Osteocyte (in vitro differentiated cells): Measurements from ENCODE around the gene XPA. TPM values are rescaled to one million over a fixed set of nuclear protein-coding genes. Genes with fewer than 3 reads are reported as not detected.

ENCODE experiments used
- DNase-seq: peaks from one replicate; pipeline ENCODE4 v3.0.0; 2021; ENCODE audit warnings: mixed read lengths; ENCODE audit not compliant: unreplicated experiment; ENCODE audit errors: extremely low spot score
- H3K27ac Mint-ChIP-seq: one replicate; pipeline ENCODE4 v1.8.0; 2021; ENCODE audit warnings: mild to moderate bottlenecking, mixed read lengths; ENCODE audit not compliant: unreplicated experiment
- H3K27me3 Mint-ChIP-seq: one replicate; pipeline ENCODE4 v1.8.0; 2021; ENCODE audit warnings: mixed read lengths; ENCODE audit not compliant: unreplicated experiment
- H3K36me3 Mint-ChIP-seq: one replicate; pipeline ENCODE4 v1.8.0; 2021; ENCODE audit warnings: mixed read lengths; ENCODE audit not compliant: unreplicated experiment
- H3K4me1 Mint-ChIP-seq: one replicate; pipeline ENCODE4 v1.8.0; 2021; ENCODE audit warnings: mixed read lengths; ENCODE audit not compliant: unreplicated experiment
- H3K4me3 Mint-ChIP-seq: one replicate; pipeline ENCODE4 v1.8.0; 2021; ENCODE audit warnings: mild to moderate bottlenecking, moderate library complexity, mixed read lengths; ENCODE audit not compliant: unreplicated experiment
- H3K9me3 Mint-ChIP-seq: one replicate; pipeline ENCODE4 v1.8.0; 2021; ENCODE audit warnings: mixed read lengths; ENCODE audit not compliant: unreplicated experiment
- total RNA-seq: library from RNA; stranded (reverse); gene quantifications from 2 replicates; pipeline ENCODE4 v1.2.1, GENCODE V29; 2021
- TF ChIP-seq, protein P1 (sequence below): fragments of 200-600 bp; sonication (generic); IDR thresholded peaks from 2 replicates; pipeline ENCODE4 v1.5.0; 2021; ENCODE audit warnings: antibody characterized with exemption, mild to moderate bottlenecking, moderate library complexity

XPA gene
- total RNA-seq, 1 donor from 2014 or later = 10.1 TPM

DNA sequence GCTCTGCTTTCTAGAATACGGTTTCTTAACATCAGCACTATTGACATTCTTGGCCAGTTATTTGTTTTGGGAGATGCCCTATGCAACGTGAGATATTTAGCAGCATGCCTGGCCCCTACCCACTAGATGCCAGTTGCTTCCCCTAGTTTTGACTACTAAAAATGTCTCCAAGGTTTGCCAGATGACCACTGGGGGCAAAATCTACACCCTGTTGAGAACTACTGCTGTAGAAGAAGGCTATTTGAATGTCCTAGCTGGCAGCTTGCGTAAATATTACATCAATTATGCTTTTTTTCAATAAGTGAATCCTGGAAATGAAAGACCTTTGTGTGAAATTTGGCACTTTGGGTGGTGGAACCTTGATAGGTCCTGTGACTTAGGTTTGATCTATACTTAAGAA is 58.5 kb downstream of the XPA start:
- no peak for DNase-seq
- H3K36me3 Mint-ChIP-seq = peaks cover 13% of the 10 kb centered on the region
- H3K27ac Mint-ChIP-seq = peak overlapping the region; percentile 52
- no peaks in the 10 kb centered on the region for H3K27me3 Mint-ChIP-seq
- no peaks in the 10 kb centered on the region for H3K9me3 Mint-ChIP-seq
- H3K4me1 Mint-ChIP-seq = peaks cover 39% of the 10 kb centered on the region
- H3K4me3 Mint-ChIP-seq = no peak overlapping the region
- TF ChIP-seq, protein P1, sequence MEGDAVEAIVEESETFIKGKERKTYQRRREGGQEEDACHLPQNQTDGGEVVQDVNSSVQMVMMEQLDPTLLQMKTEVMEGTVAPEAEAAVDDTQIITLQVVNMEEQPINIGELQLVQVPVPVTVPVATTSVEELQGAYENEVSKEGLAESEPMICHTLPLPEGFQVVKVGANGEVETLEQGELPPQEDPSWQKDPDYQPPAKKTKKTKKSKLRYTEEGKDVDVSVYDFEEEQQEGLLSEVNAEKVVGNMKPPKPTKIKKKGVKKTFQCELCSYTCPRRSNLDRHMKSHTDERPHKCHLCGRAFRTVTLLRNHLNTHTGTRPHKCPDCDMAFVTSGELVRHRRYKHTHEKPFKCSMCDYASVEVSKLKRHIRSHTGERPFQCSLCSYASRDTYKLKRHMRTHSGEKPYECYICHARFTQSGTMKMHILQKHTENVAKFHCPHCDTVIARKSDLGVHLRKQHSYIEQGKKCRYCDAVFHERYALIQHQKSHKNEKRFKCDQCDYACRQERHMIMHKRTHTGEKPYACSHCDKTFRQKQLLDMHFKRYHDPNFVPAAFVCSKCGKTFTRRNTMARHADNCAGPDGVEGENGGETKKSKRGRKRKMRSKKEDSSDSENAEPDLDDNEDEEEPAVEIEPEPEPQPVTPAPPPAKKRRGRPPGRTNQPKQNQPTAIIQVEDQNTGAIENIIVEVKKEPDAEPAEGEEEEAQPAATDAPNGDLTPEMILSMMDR = peak; percentile 21

DNA sequence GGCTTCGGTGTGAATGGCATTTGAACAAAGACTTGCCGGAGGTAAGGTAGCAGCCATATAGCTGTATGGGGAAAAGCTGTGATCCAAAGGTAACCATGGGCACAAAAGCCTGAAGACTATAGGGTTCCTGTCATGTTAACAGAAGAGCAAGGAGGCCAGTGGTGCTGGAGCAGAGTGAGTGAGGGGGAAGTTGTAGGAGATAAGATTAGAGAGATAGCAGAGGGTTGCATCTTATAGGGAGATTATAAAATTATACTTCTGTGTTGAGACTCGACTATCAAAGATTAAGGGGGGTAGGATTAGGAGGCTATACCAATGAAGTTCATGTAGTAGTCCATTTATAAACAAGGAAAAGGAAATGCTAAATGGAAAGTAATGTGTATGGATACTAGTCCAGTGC is 60.2 kb downstream of the XPA start:
- Mint-ChIP-seq H3K9me3 (no peaks in the 10 kb centered on the region), H3K27ac (no peak overlapping the region), H3K36me3 (peaks cover 6% of the 10 kb centered on the region), H3K27me3 (no peaks in the 10 kb centered on the region), H3K4me3 (no peak overlapping the region), H3K4me1 (peaks cover 41% of the 10 kb centered on the region)
- TF ChIP-seq, protein P1 = no peak
- DNase-seq = no peak

DNA sequence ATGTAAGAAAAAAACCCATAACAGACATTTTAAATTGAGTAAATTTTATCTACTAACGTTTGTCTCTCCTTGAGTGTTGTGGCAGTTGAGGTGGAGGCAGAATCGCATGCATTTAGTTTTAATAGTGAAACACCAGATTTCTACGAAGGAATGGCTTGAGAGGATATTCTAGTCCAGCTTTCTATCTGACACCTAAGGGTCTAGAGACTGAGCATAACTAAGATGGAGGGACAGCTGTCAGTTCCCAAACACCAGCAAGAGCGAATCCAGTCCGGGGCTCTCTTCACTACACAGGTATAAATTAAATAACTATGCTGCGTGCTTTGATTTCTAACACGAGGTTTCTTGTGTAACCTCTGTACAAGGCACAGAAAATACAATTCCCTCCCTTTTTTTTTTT is 62.1 kb downstream of the XPA start:
- TF ChIP-seq, protein P1 = no peak
- DNase-seq = no peak
- peaks cover 2% of the 10 kb centered on the region for H3K36me3 Mint-ChIP-seq
- peak overlapping the region; percentile 99 for H3K27ac Mint-ChIP-seq
- no peaks in the 10 kb centered on the region for H3K27me3 Mint-ChIP-seq
- no peaks in the 10 kb centered on the region for H3K9me3 Mint-ChIP-seq
- H3K4me1 Mint-ChIP-seq = peaks cover 40% of the 10 kb centered on the region
- H3K4me3 Mint-ChIP-seq = peak overlapping the region; percentile 94

DNA sequence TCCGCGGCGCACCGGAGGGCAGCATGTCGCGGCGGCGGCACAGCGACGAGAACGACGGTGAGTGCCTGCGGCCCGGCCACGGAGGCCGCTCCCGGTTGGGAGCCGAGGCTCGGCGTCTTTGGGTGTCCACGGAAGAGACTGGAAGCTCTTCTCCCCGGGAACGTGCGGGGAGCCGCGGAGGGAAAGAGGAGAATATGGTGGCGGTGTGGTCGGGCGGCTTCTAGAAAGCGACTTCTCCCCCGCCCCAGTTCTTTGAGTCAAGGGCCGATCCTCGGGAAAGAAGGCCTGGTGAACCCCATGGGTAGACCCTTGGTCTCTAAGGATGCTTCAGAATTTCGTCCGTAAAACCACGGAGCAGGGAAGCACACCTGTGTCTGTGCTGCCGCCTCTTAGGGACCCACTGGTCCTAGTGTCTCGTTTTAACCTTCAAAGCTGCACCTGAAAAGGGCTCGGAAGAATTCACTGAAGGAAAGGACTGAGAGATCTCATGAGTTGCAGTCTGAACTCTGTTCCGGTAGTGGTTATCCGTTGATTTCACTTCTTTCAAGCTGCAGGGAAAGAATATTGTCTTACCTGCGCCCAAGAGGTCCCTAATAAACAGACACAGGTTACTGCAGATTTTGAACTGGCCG is 63.2 kb downstream of the XPA start:
- no peaks in the 10 kb centered on the region for H3K9me3 Mint-ChIP-seq
- no peak for DNase-seq
- peaks cover 43% of the 10 kb centered on the region for H3K4me1 Mint-ChIP-seq
- peak overlapping the region; percentile 99 for H3K27ac Mint-ChIP-seq
- H3K27me3 Mint-ChIP-seq = no peaks in the 10 kb centered on the region
- peak overlapping the region; percentile 94 for H3K4me3 Mint-ChIP-seq
- TF ChIP-seq, protein P1 = no peak
- peaks cover 2% of the 10 kb centered on the region for H3K36me3 Mint-ChIP-seq

- Mint-ChIP-seq H3K9me3 (no peaks in the 10 kb centered on the region), H3K4me3 (peak within 1 kb of the TSS; percentile 94), H3K27ac (peak within 1 kb of the TSS; percentile 99), H3K36me3 (peaks cover 2% of the 10 kb centered on the region), H3K4me1 (peaks cover 38% of the 10 kb centered on the region), H3K27me3 (no peaks in the 10 kb centered on the region)
- DNase-seq = peak; percentile 99
- TF ChIP-seq, protein P1 = peak; percentile 6
These were observed 63.9 kb downstream of the XPA start, which contains the start of the genes NCBP1 and TSTD2 for GRCh38 chr9:97632985-97633858. TSS of gene NCBP1 (plus strand) at chr9:97633821. CDS start at chr9:97633882, 61 bp downstream. TSS of gene TSTD2 (minus strand) at chr9:97633368. CDS start at chr9:97627562, 5,806 bp downstream.
